DOHH2 (cell line): Measurements from ENCODE around the gene RIN3.

ENCODE experiments used
- H3F3A ChIP-seq: fragments of 200-600 bp; sonication (generic), shearing (Covaris generic); 2 replicates; pipeline ENCODE4 v1.6.0; 2016; ENCODE audit warnings: antibody characterized with exemption, mild to moderate bottlenecking; ENCODE audit not compliant: control insufficient read depth, insufficient read depth
- H3K27ac ChIP-seq: fragments of 200-600 bp; sonication (generic); 2 replicates; pipeline ENCODE4 v1.5.1; 2014; ENCODE audit warnings: low read depth, mild to moderate bottlenecking, low read length, moderate library complexity
- H3K27me3 ChIP-seq: fragments of 200-600 bp; sonication (generic); 2 replicates; pipeline ENCODE4 v1.6.1; 2014; ENCODE audit warnings: mild to moderate bottlenecking, low read length, mixed read lengths; ENCODE audit not compliant: control insufficient read depth
- H3K36me3 ChIP-seq: fragments of 200-600 bp; sonication (generic); 2 replicates; pipeline ENCODE4 v1.6.1; 2014; ENCODE audit warnings: mild to moderate bottlenecking, low read length, moderate library complexity, mixed read lengths; ENCODE audit not compliant: control insufficient read depth
- H3K4me1 ChIP-seq: fragments of 200-600 bp; sonication (generic); 2 replicates; pipeline ENCODE4 v1.6.1; 2014; ENCODE audit warnings: mild to moderate bottlenecking, low read length, mixed read lengths; ENCODE audit not compliant: control insufficient read depth
- H3K4me2 ChIP-seq: fragments of 200-600 bp; sonication (generic); 2 replicates; pipeline ENCODE4 v1.6.0; 2014; ENCODE audit warnings: mild to moderate bottlenecking, low read length, moderate library complexity
- H3K4me3 ChIP-seq: fragments of 200-600 bp; sonication (generic); 2 replicates; pipeline ENCODE4 v1.5.1; 2014; ENCODE audit warnings: mild to moderate bottlenecking, low read length, mixed read lengths
- H3K79me2 ChIP-seq: fragments of 200-600 bp; sonication (generic); 2 replicates; pipeline ENCODE4 v1.6.1; 2014; ENCODE audit warnings: mild to moderate bottlenecking, low read length, mixed read lengths; ENCODE audit not compliant: control insufficient read depth
- H3K9me2 ChIP-seq: fragments of 200-600 bp; sonication (generic); replicated peaks from 2 replicates; pipeline ENCODE4 v1.6.1; 2014; ENCODE audit warnings: mild to moderate bottlenecking, low read length, mixed read lengths; ENCODE audit not compliant: control insufficient read depth
- H3K9me3 ChIP-seq: fragments of 200-600 bp; sonication (generic); 2 replicates; pipeline ENCODE4 v1.6.1; 2014; ENCODE audit warnings: antibody characterized with exemption, low read length, mixed read lengths; ENCODE audit not compliant: control insufficient read depth, insufficient read depth
- H4K20me1 ChIP-seq: fragments of 200-600 bp; sonication (generic); 2 replicates; pipeline ENCODE4 v1.6.0; 2014; ENCODE audit warnings: low read depth, mild to moderate bottlenecking, antibody characterized with exemption, low read length, moderate library complexity; ENCODE audit not compliant: control insufficient read depth, insufficient read depth
- CTCF ChIP-seq: fragments of 200-600 bp; sonication (generic); IDR thresholded peaks from one replicate; pipeline ENCODE4 v1.5.1; 2014; ENCODE audit warnings: antibody characterized with exemption, mild to moderate bottlenecking, low read depth, low read length; ENCODE audit not compliant: poor library complexity, severe bottlenecking
- EZH2phosphoT487 ChIP-seq: fragments of 200-600 bp; sonication (generic); IDR thresholded peaks from 2 replicates; pipeline ENCODE4 v1.6.1; 2017; ENCODE audit warnings: borderline replicate concordance, mild to moderate bottlenecking, antibody characterized with exemption, low read length, moderate library complexity, mixed read lengths

Gene RIN3

GRCh38 chr14:92587700-92588085 lies 74.1 kb downstream of the RIN3 start:
- Histone ChIP-seq H3F3A (no peaks in the 10 kb centered on the region), H3K27me3 (0 out of 2 replicates have a peak, but pooled peaks cover 3% of the 10 kb centered on the region), H3K4me2 (no peak overlapping the region), H3K9me3 (no peaks in the 10 kb centered on the region), H4K20me1 (no peaks in the 10 kb centered on the region), H3K79me2 (no peaks in the 10 kb centered on the region), H3K4me3 (no peak overlapping the region), H3K27ac (no peak overlapping the region), H3K9me2 (no peaks in the 10 kb centered on the region), H3K36me3 (no peaks in the 10 kb centered on the region), H3K4me1 (peaks cover 3% of the 10 kb centered on the region; the same call in 1 of the 2 replicates)
- TF ChIP-seq CTCF: no peak
- TF ChIP-seq EZH2phosphoT487: no peak

- Histone ChIP-seq H3K4me3 (no peak overlapping the region), H3K9me2 (no peaks in the 10 kb centered on the region), H3K4me1 (no peaks in the 10 kb centered on the region), H3K27ac (no peak overlapping the region), H3K27me3 (0 out of 2 replicates have a peak, but pooled peaks cover 3% of the 10 kb centered on the region), H3K9me3 (no peaks in the 10 kb centered on the region), H4K20me1 (no peaks in the 10 kb centered on the region), H3K79me2 (no peaks in the 10 kb centered on the region), H3F3A (no peaks in the 10 kb centered on the region), H3K4me2 (no peak overlapping the region), H3K36me3 (no peaks in the 10 kb centered on the region)
- no peak for TF ChIP-seq EZH2phosphoT487
- TF ChIP-seq CTCF: peak; percentile 58
These were observed 75.8 kb downstream of the RIN3 start for GRCh38 chr14:92589213-92589852.

- no peaks in the 10 kb centered on the region for H3K4me1 ChIP-seq
- no peak overlapping the region for H3K4me3 ChIP-seq
- no peak overlapping the region for H3K27ac ChIP-seq
- H3K36me3 ChIP-seq: no peaks in the 10 kb centered on the region
- H3K79me2 ChIP-seq: no peaks in the 10 kb centered on the region
- H4K20me1 ChIP-seq: no peaks in the 10 kb centered on the region
- no peaks in the 10 kb centered on the region for H3K9me2 ChIP-seq
- no peaks in the 10 kb centered on the region for H3F3A ChIP-seq
- no peak overlapping the region for H3K4me2 ChIP-seq
- H3K27me3 ChIP-seq: 0 out of 2 replicates have a peak, but pooled peaks cover 9% of the 10 kb centered on the region
- no peak for TF ChIP-seq EZH2phosphoT487
- no peak for TF ChIP-seq CTCF
- no peaks in the 10 kb centered on the region for H3K9me3 ChIP-seq
These were observed 76.6 kb downstream of the RIN3 start for GRCh38 chr14:92590176-92590575.
